GM21619 (cell line): ENCODE data around the gene CABLES2.
A peak's percentile ranks its signal among the peaks of the same experiment; 100 is the strongest.

Experiments
- ATAC-seq: cut with Tn5 transposase; IDR thresholded peaks from one replicate; pipeline ENCODE4 v1.9.1; 2021; ENCODE audit not compliant: unreplicated experiment

Gene CABLES2

GRCh38 chr20:62419759-62420158 lies 12.7 kb upstream of the CABLES2 start:
- ATAC-seq = no peak

- no peak for ATAC-seq
These were observed 11.8 kb upstream of the CABLES2 start for GRCh38 chr20:62418709-62419487.

GRCh38 chr20:62417981-62418708 lies 11.1 kb upstream of the CABLES2 start:
- ATAC-seq = no peak

- ATAC-seq = no peak
These were observed 9.9 kb upstream of the CABLES2 start for GRCh38 chr20:62416651-62417637.

DNA sequence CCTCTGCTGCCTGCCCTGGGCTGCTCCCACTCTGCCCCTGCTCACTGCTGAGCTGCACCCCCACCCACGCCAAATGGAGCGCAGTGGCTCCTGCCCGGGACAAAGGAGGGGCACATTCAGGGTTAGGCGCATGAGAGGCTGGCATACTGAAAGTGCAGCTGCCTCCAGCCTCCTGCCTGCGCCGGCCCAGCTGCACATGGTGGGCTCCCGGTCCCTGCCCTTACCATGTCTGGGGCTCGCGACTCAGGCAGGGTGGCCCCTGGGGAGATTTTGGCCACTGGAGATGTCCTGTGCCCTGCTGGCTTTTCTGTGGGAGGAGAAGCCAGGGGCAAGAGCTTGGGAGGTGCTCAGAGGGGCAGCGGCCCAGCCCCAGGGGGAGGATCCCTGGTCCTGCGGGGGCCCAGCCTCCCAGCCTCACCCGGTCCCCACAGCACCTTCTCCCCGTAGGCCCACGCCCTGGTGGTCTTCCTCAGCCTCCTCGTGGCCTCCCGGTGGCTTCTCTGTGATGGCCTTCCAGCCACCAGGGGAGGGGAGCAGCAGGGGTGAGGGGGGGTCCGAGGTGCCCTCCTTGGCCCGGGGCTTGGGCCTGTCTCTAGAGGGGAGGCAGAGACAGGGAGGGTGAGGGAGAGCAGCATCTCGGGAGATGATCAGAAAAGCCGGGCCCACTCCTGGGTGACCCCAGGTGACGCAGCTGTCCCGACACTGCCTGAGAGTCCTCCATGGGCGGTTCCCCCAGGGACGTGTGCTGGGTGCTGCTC lies 8.4 kb upstream of the CABLES2 start:
- ATAC-seq = no peak

- ATAC-seq = no peak
These were observed 6.9 kb upstream of the CABLES2 start for GRCh38 chr20:62413896-62414481.

GRCh38 chr20:62413025-62413570 lies 6.0 kb upstream of the CABLES2 start:
- ATAC-seq = no peak

- ATAC-seq = no peak
These were observed 5.3 kb upstream of the CABLES2 start for GRCh38 chr20:62412194-62413024.

GRCh38 chr20:62411479-62412193 lies 4.6 kb upstream of the CABLES2 start:
- no peak for ATAC-seq

GRCh38 chr20:62410746-62411478 lies 3.8 kb upstream of the CABLES2 start:
- no peak for ATAC-seq

DNA sequence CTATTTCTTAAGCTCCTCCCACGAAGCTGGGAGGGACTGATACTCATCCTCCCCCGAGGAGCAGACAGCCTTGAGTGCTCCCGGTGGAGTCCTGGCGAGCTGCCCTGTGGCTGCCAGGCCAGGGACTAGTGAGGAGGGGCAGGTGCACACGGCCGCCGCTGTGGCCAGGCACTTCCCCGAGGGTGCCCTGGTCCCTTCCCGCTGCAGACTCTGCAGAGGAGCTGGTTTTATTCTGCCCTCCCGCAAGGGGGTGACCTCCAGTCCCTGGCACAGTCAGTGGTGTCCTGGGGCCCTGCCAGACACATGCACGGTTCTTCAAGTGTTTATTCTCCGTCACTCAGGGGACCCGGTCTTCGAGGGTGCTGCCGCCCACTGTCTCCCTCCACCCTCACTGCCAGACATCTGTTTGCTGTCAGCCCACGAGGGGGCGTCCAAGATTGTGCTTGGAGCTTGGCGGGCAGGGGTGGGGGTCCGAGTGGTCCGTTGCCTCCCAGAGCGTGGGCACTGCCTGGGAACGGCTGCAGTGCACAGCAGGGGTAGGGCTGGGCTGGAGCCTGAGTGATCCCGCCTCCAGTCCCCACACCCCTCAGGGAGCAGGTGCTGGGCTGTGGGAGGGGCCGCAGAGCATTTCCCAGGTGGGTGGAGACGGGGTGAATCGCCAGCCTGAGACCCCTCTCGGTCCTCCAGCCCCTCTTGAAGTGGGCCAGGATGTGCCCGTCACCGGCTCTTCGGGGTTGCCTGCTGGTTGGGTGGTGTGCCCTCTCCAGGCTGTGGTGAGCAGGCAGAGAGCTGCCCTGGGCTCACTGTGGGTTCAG lies 3.1 kb upstream of the CABLES2 start:
- ATAC-seq = no peak

GRCh38 chr20:62409086-62409853 lies 2.2 kb upstream of the CABLES2 start:
- ATAC-seq = no peak

DNA sequence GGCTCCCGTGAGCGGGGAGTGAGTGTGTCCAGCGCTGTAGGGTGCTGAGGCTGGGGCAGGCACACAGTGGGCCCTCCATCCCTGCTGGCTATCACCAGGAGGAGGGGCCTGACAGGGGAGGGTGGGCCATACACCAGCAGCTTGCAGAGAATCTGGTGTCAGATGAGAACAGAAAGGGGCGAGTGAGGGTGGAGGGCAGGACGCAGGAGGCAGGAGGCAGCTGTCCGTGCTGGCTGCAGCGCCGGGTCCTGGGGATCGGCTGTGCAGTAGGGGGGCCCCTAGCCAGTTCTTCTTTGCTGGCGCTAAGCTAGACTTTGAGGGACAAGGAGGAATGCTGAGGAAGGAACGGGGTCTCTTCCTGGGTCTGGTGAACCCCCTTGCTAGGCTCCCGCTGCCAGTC lies 1.6 kb upstream of the CABLES2 start:
- ATAC-seq = no peak

GRCh38 chr20:62408055-62408454 lies 970 bp upstream of the CABLES2 start:
- ATAC-seq = no peak

- ATAC-seq = peak; percentile 5
These were observed 379 bp downstream of the CABLES2 start for GRCh38 chr20:62406635-62407176.
